Renal cortical epithelial cell (primary cell): ENCODE data around the gene TMPRSS9. TPM values are rescaled to one million over a fixed set of nuclear protein-coding genes. Genes with fewer than 3 reads are reported as not detected.

Experiments used
- DNase-seq: peaks from one replicate; pipeline ENCODE4 v3.0.0-alpha.2; 2011; ENCODE audit warnings: low read depth
- total RNA-seq: library from RNA; depleted of rRNA; stranded (reverse); fragments of >200 nt; gene quantifications from 2 replicates; pipeline ENCODE4 v1.2.3, GENCODE V29; 2014

The TMPRSS9 gene
- total RNA-seq, 1 donor from 2014 or later, result 0.05 TPM

- DNase-seq, result no peak
Measured at GRCh38 chr19:2421581-2422306, 61.7 kb downstream of the TMPRSS9 start.

GRCh38 chr19:2423071-2423914 is 63.2 kb downstream of the TMPRSS9 start:
- DNase-seq, result no peak

- DNase-seq, result no peak
Measured at GRCh38 chr19:2423915-2424685, 64.0 kb downstream of the TMPRSS9 start.

- DNase-seq, result peak; percentile 8
Measured at GRCh38 chr19:2424686-2425621, 64.9 kb downstream of the TMPRSS9 start.

- DNase-seq, result no peak
Measured at GRCh38 chr19:2425622-2426581, 65.8 kb downstream of the TMPRSS9 start.

- no peak for DNase-seq
Measured at GRCh38 chr19:2426611-2427428, 66.8 kb downstream of the TMPRSS9 start.

- DNase-seq, result peak; percentile 89
Measured at GRCh38 chr19:2427429-2428320, 67.6 kb downstream of the TMPRSS9 start, which contains the start of gene TIMM13. Gene TIMM13, minus strand, starts transcription at chr19:2427586. Its CDS starts 53 bp downstream, at chr19:2427533.

GRCh38 chr19:2428321-2428690 is 68.2 kb downstream of the TMPRSS9 start:
- no peak for DNase-seq

GRCh38 chr19:2428756-2429711 is 69.0 kb downstream of the TMPRSS9 start:
- no peak for DNase-seq

- no peak for DNase-seq
Measured at GRCh38 chr19:2429917-2430535, 70.0 kb downstream of the TMPRSS9 start.

GRCh38 chr19:2431318-2432055 is 71.4 kb downstream of the TMPRSS9 start:
- no peak for DNase-seq

- no peak for DNase-seq
Measured at GRCh38 chr19:2432131-2432848, 72.2 kb downstream of the TMPRSS9 start.

- no peak for DNase-seq
Measured at GRCh38 chr19:2433854-2434253, 73.8 kb downstream of the TMPRSS9 start.

- no peak for DNase-seq
Measured at GRCh38 chr19:2434267-2434666, 74.2 kb downstream of the TMPRSS9 start.

GRCh38 chr19:2434721-2435265 is 74.7 kb downstream of the TMPRSS9 start:
- no peak for DNase-seq
